Sigmoid colon (tissue), 7 donors: ENCODE data around the gene PPT1. TPM values are rescaled to one million over a fixed set of nuclear protein-coding genes. Genes with fewer than 3 reads are reported as not detected.
A peak's percentile ranks its signal among the peaks of the same experiment; 100 is the strongest.

Experiments
- DNase-seq: peaks from one replicate; pipeline ENCODE4 v3.0.0-alpha.2; 2019
- H3K27ac ChIP-seq, 4 donors: fragments of 200-600 bp; sonication (generic); one replicate each; pipeline ENCODE4 v1.5.1; 2016 to 2019; ENCODE audit warnings: mild to moderate bottlenecking in 1 of 4
- H3K27me3 ChIP-seq, 3 donors: fragments of 200-600 bp; sonication (generic); one replicate each; pipeline ENCODE4 v1.5.1; 2019; ENCODE audit warnings: mild to moderate bottlenecking in 1 of 3
- H3K36me3 ChIP-seq, 4 donors: fragments of 200-600 bp; sonication (generic); one replicate each; pipeline ENCODE4 v1.5.1; 2016 to 2019
- H3K4me1 ChIP-seq, 4 donors: fragments of 200-600 bp; sonication (generic); one replicate each; pipeline ENCODE4 v1.5.1; 2017 to 2019
- H3K4me3 ChIP-seq, 4 donors: fragments of 200-600 bp; sonication (generic); one replicate each; pipeline ENCODE4 v1.5.1; 2017 to 2019; ENCODE audit warnings: mild to moderate bottlenecking in 2 of 4, moderate library complexity in 1 of 4
- H3K9me3 ChIP-seq, 4 donors: fragments of 200-600 bp in 3 of 4; sonication (generic) in 3 of 4; one replicate each; pipeline versions ENCODE4 v1.5.1 to v1.6.1; 2013 to 2019
- CTCF ChIP-seq, 4 experiments: fragments of 450-650 bp in 3 of 4; fragments of 200-600 bp in 1 of 4; IDR thresholded peaks; one replicate each; pipeline ENCODE4 v1.5.1; 2016 to 2019; ENCODE audit warnings: antibody characterized with exemption in 4 of 4, mild to moderate bottlenecking in 3 of 4, moderate library complexity in 2 of 4
- EP300 ChIP-seq, 4 donors: sonication (generic); formaldehyde crosslinking; IDR thresholded peaks; one replicate each; pipeline ENCODE4 v1.6.1; 2017; ENCODE audit warnings: antibody characterized with exemption in 4 of 4
- POLR2A ChIP-seq, 2 donors: fragments of 450-650 bp; IDR thresholded peaks; one replicate each; pipeline ENCODE4 v1.6.1; 2016; ENCODE audit warnings: antibody characterized with exemption in 2 of 2, mild to moderate bottlenecking in 2 of 2, moderate library complexity in 2 of 2
- POLR2AphosphoS5 ChIP-seq, 4 donors: sonication (generic); formaldehyde crosslinking; IDR thresholded peaks; one replicate each; pipeline ENCODE4 v1.6.1; 2017; ENCODE audit warnings: antibody characterized with exemption in 4 of 4
- WGBS, 2 donors: extraction: QIAGEN DNeasy Blood & Tissue Kit; methylation state at CpG; one replicate each; pipeline ENCODE4 v1.1.7; 2013; 5-methylcytosine and 5-hydroxymethylcytosine counted together
- intact Hi-C: fragments of 100-400 bp; cut with DNase I; formaldehyde crosslinking; loops from one replicate; pipeline ENCODE4 v1.15.1; 2023
- polyA plus RNA-seq, 3 donors: library from polyadenylated mRNA; stranded (reverse); fragments of 200-250 nt; gene quantifications; one replicate each; pipeline ENCODE4 v1.2.3, GENCODE V29; 2013
- total RNA-seq, 4 donors: library from RNA; depleted of rRNA; stranded (reverse); fragments of >200 nt; gene quantifications; one replicate each; pipeline ENCODE4 v1.1.0, GENCODE V29; 2016
- donor health status: healthy with polysubstance abuse.
- donor health status: Bipolar disorder and iron deficiency.
- donor health status: healthy.

The PPT1 gene
- total and polyA plus RNA-seq, 7 donors: 10.2 to 86.7 (median 74.2) TPM

DNA sequence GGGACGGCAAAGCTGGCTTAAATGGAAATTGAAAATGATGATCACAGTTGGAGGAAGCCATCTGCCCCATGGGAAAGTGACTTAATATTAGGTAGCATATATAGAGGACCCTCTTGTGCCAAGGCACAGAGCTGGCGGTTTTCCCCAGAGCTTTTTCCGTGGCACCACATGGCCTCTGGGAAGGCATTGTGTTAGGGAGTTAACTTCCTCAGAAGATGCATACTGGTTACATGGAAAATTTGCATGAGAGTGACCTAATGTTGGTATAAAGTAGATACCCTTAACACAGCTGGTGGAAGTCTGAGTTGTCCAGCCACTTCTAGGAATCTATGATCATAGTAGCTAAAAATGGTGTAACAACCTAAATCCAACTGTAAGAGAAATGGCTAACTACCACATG, 29.2 kb downstream of the PPT1 start:
- Histone ChIP-seq H3K36me3 (peaks cover 63 to 100% (median 98%) of the 10 kb centered on the region in 4 donors), H3K4me3 (no peak overlapping the region), H3K9me3 (no peaks in the 10 kb centered on the region), H3K4me1 (no peaks in the 10 kb centered on the region), H3K27me3 (no peaks in the 10 kb centered on the region), H3K27ac (no peak overlapping the region)
- TF ChIP-seq CTCF (IDR thresholded peaks at IDR 0.05): no peak
- TF ChIP-seq EP300 (IDR thresholded peaks at IDR 0.05): no peak
- no peak for TF ChIP-seq POLR2AphosphoS5 (IDR thresholded peaks at IDR 0.05)
- no peak for TF ChIP-seq POLR2A (IDR thresholded peaks at IDR 0.05)
- intact Hi-C loops: no loop called here
- DNase-seq: no peak
- 89 to 92% methylated on average over 3 of the region's 3 CpGs for WGBS, 2 donors

DNA sequence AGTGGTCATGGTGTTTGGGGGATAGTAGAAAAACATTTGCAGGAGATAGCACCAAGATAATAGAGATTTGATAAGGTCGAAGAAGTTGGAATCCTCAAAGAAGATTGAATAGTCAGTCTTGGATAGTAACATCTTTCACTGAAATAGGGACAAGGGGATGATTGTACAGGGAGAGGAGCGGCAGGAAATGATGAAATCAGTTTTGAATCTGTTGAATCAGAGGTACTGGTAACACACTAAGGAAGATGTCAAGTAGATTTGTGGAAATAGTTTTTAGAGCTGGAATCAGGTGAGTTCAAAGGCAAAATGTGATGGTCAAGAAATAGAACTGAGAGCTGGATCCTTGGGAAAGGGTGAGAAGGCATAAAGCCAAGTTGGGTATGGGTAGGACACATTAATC, 30.0 kb downstream of the PPT1 start:
- H3K4me3 ChIP-seq: no peak overlapping the region
- peaks cover 60 to 100% (median 94%) of the 10 kb centered on the region in 4 donors for H3K36me3 ChIP-seq
- 85 to 89% methylated on average over 2 of the region's 2 CpGs for WGBS, 2 donors
- no peak for DNase-seq
- H3K4me1 ChIP-seq: no peaks in the 10 kb centered on the region
- no peak for TF ChIP-seq POLR2AphosphoS5 (IDR thresholded peaks at IDR 0.05)
- no peak for TF ChIP-seq POLR2A (IDR thresholded peaks at IDR 0.05)
- H3K9me3 ChIP-seq: no peaks in the 10 kb centered on the region
- H3K27ac ChIP-seq: no peak overlapping the region
- intact Hi-C loops: no loop called here
- H3K27me3 ChIP-seq: no peaks in the 10 kb centered on the region

- 59 to 94% methylated on average over 2 of the region's 2 CpGs for WGBS, 2 donors
- H3K4me3 ChIP-seq: no peak overlapping the region
- no peaks in the 10 kb centered on the region for H3K9me3 ChIP-seq
- TF ChIP-seq POLR2A (IDR thresholded peaks at IDR 0.05) (no peak), POLR2AphosphoS5 (IDR thresholded peaks at IDR 0.05) (no peak), EP300 (IDR thresholded peaks at IDR 0.05) (no peak), CTCF (IDR thresholded peaks at IDR 0.05) (no peak)
- no peak overlapping the region for H3K27ac ChIP-seq
- no peaks in the 10 kb centered on the region for H3K27me3 ChIP-seq
- DNase-seq: no peak
- H3K4me1 ChIP-seq: peaks cover 0 to 8% (median 4%) of the 10 kb centered on the region in 4 donors
- intact Hi-C loops: no loop called here
- H3K36me3 ChIP-seq: peaks cover 45 to 100% (median 85%) of the 10 kb centered on the region in 4 donors
Observed at GRCh38 chr1:40064797-40065499, 32.1 kb downstream of the PPT1 start.

DNA sequence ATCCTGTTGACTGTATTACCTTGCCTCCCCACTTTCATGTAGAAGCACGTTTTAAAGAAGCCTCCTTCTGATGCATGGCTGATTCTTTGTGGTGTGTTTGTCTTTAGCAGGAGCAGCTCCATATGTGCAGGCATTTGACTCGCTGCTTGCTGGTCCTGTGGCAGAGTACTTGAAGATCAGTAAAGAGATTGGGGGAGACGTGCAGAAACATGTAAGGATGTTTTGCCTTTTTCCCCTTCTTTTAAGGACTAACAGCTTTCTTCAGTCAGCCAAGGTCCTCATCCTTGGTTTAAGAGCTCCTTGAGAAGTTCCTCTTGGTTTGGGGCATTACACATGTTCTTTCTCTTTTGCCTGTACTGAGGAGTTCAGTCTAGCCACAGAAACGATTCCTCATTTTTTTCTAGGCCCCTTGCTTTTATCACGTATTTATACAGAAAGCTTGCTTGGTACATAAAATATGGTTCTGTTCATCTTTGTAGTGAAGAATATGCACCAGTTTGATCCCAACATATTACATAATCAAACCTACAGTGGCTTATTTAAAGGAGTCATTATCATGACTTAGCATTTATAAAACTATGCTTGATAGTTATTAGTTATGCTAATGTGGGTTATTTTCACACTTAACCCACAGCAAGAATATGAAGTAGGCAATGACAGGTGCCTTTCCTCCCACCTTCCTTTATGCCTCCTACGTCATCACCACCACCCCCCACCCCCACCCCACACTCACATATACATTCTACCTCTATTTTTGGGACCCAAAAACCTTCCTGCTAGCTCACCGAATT, 36.9 kb downstream of the PPT1 start:
- DNase-seq: no peak
- intact Hi-C loops: no loop called here
- Histone ChIP-seq H3K4me1 (peaks cover 0 to 53% (median 36%) of the 10 kb centered on the region in 4 donors), H3K4me3 (no peak overlapping the region), H3K27ac (peak overlapping the region; percentile 4 to 49 (median 26)), H3K9me3 (no peaks in the 10 kb centered on the region), H3K36me3 (peaks cover 20 to 60% (median 41%) of the 10 kb centered on the region in 4 donors), H3K27me3 (no peaks in the 10 kb centered on the region)
- 42 to 65% methylated on average over 7 of the region's 7 CpGs for WGBS, 2 donors
- TF ChIP-seq CTCF (IDR thresholded peaks at IDR 0.05): no peak
- TF ChIP-seq EP300 (IDR thresholded peaks at IDR 0.05): no peak

GRCh38 chr1:40059338-40059959, 37.6 kb downstream of the PPT1 start:
- H3K4me1 ChIP-seq: peaks cover 0 to 60% (median 39%) of the 10 kb centered on the region in 4 donors
- intact Hi-C loops: no loop called here
- H3K4me3 ChIP-seq: no peak overlapping the region
- 29 to 32% methylated on average over 4 of the region's 4 CpGs for WGBS, 2 donors
- no peak for DNase-seq
- TF ChIP-seq POLR2AphosphoS5 (IDR thresholded peaks at IDR 0.05): peak in 1 of 4 donors; percentile 37
- TF ChIP-seq POLR2A (IDR thresholded peaks at IDR 0.05): no peak
- peak overlapping the region; percentile 4 to 49 (median 41) for H3K27ac ChIP-seq
- peaks cover 13 to 53% (median 34%) of the 10 kb centered on the region in 4 donors for H3K36me3 ChIP-seq
- H3K9me3 ChIP-seq: no peaks in the 10 kb centered on the region
- no peaks in the 10 kb centered on the region for H3K27me3 ChIP-seq
